ENCODE measurements around the gene EYS.

GRCh38 chr6:65449926-65450325, 257.1 kb downstream of the EYS start:
- TF ChIP-seq, protein P1, sequence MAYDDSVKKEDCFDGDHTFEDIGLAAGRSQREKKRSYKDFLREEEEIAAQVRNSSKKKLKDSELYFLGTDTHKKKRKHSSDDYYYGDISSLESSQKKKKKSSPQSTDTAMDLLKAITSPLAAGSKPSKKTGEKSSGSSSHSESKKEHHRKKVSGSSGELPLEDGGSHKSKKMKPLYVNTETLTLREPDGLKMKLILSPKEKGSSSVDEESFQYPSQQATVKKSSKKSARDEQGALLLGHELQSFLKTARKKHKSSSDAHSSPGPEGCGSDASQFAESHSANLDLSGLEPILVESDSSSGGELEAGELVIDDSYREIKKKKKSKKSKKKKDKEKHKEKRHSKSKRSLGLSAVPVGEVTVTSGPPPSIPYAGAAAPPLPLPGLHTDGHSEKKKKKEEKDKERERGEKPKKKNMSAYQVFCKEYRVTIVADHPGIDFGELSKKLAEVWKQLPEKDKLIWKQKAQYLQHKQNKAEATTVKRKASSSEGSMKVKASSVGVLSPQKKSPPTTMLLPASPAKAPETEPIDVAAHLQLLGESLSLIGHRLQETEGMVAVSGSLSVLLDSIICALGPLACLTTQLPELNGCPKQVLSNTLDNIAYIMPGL (CRISPR knock-in tag; IDR thresholded peaks at IDR 0.05) = no peak
- TF ChIP-seq ZNF184 (CRISPR knock-in tag; IDR thresholded peaks at IDR 0.05) (no peak), EZH2 (IDR thresholded peaks at IDR 0.05; ENCODE audit: borderline replicate concordance, low read depth, low read length) (no peak), PATZ1 (CRISPR knock-in tag; IDR thresholded peaks at IDR 0.05; ENCODE audit: borderline replicate concordance) (no peak), CTCF (IDR thresholded peaks at IDR 0.05 in 2 of 3, conservative IDR thresholded peaks at IDR 0.05 in 1 of 3; ENCODE audit: insufficient read depth in 2 of 3, low read depth in 1 of 3, low read length in 3 of 3) (no peak), YY1 (IDR thresholded peaks at IDR 0.05; ENCODE audit: borderline replicate concordance in 1 of 3, control insufficient read depth in 1 of 3, extremely low read depth in 1 of 3, insufficient read depth in 3 of 3, insufficient read length in 1 of 3, insufficient replicate concordance in 2 of 3, low read depth in 1 of 3, low read length in 2 of 3) (no peak)
- TF ChIP-seq, protein P2, sequence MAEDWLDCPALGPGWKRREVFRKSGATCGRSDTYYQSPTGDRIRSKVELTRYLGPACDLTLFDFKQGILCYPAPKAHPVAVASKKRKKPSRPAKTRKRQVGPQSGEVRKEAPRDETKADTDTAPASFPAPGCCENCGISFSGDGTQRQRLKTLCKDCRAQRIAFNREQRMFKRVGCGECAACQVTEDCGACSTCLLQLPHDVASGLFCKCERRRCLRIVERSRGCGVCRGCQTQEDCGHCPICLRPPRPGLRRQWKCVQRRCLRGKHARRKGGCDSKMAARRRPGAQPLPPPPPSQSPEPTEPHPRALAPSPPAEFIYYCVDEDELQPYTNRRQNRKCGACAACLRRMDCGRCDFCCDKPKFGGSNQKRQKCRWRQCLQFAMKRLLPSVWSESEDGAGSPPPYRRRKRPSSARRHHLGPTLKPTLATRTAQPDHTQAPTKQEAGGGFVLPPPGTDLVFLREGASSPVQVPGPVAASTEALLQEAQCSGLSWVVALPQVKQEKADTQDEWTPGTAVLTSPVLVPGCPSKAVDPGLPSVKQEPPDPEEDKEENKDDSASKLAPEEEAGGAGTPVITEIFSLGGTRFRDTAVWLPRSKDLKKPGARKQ (CRISPR knock-in tag; IDR thresholded peaks at IDR 0.05) = no peak
- TF ChIP-seq, protein P3, sequence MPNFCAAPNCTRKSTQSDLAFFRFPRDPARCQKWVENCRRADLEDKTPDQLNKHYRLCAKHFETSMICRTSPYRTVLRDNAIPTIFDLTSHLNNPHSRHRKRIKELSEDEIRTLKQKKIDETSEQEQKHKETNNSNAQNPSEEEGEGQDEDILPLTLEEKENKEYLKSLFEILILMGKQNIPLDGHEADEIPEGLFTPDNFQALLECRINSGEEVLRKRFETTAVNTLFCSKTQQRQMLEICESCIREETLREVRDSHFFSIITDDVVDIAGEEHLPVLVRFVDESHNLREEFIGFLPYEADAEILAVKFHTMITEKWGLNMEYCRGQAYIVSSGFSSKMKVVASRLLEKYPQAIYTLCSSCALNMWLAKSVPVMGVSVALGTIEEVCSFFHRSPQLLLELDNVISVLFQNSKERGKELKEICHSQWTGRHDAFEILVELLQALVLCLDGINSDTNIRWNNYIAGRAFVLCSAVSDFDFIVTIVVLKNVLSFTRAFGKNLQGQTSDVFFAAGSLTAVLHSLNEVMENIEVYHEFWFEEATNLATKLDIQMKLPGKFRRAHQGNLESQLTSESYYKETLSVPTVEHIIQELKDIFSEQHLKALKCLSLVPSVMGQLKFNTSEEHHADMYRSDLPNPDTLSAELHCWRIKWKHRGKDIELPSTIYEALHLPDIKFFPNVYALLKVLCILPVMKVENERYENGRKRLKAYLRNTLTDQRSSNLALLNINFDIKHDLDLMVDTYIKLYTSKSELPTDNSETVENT (CRISPR knock-in tag; IDR thresholded peaks at IDR 0.05) = no peak
